Activated CD4-positive, alpha-beta T cell treated with anti-CD3 and anti-CD28 coated beads for 4 hours (primary cell): ENCODE results near the gene CSTA.

Source experiments
- DNase-seq, 2 donors: peaks; one replicate each; pipeline ENCODE4 v3.0.0-alpha.2; 2020

The CSTA gene

DNA sequence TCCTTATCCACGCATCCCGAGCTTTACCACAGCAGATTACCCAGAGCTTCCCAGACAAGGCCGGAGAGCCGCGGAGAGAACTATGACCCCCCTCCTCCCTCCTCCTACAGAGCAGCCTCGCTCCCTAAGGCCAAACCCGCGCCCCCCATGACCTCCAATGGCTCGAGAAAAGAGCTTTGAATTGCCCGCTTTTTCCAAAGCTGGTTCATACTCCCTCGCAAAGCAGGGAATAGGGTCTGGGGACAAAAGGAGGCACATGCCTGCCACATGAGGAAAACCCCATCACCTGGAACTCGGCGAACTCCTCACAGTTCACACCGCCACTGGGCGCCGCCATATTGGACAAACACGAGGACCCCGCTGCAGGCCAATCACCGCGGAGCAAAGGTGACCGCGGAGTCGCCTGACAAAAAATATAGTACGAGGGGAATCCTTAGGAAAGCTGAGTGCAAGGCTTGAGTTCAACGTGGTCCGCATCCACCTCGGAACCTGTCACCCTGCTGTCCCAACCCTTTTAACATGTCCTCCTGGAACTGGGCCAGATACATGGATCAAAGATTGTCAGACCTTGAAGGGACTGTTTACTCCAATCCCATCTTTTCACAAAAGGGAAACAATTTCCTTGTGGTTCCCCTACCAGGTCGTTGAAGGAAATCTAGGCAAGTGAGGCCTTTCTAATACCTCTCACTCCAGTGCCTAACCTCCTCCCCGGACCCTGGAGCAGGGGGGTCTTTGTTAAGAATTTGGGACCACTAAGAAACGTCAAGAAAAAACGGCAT lies 58.0 kb downstream of the CSTA start, which contains the start of gene MIX23:
Gene MIX23, minus strand, starts transcription at position 344 of the 779 bp plus-strand sequence. Its CDS starts 7 bp downstream, at position 337.
- DNase-seq = peak; percentile 83 to 87

DNA sequence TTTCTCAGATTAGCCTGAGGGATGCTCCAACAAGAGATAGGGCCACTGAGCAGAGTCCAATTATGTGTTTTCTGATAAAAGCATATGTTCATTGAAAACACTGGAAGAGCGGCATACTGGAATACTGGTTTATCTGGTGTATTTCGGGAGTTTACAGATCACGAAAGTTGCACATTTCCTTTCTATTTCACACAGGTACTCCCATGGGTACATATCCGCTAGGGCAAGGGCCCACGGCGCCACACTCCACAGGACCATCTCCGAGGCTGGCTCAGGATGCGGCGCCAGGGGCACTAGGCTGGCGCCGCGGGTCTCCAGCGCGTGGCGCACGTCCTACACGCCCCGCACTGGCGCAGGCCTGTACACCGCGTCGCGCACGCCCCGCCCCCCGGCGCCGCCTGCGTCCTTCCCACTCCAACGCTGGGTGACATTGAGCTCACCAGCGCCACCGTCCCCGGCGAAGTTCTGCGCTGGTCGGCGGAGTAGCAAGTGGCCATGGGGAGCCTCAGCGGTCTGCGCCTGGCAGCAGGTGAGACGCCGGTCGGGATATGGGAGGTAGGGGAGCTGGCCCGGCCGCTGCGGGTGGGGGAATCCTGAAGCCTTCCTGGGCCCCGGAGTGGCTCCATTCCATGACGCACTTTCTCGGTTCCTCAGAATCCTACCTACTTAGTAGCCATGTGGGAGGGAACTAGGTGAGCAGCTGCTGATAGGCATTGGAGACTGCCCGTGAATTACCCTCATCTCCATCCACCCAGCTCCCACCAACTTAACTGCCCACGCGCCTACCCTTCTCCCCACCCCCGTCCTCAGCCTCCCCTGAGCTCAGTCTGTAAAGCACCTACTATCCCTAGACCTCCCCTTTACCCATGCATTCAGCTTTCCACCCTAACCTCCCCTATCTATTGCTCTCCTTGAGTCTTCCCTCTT lies 59.0 kb downstream of the CSTA start, which contains the start of gene FAM162A:
Gene FAM162A, plus strand, starts transcription at position 412 of the 927 bp plus-strand sequence. Its CDS starts 84 bp downstream, at position 496.
- DNase-seq = peak; percentile 91

DNA sequence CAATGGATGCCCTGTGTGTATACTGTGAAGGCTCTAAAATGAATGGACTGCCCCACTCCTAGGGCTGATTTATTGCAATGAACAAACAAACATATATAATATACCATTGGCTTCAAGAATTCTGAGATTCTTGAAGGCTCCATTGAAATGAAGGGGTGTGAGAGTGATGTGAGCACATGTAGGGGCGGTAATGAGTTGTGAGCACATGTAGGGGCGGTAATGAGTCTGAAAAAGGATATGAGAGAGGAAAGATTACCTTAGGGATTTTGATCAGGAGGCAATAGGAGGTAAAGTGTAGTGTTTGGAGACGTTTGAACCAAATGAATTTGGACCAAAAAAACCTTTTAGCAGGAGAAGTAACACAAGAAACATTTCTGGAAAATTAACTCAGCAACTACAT lies 62.7 kb downstream of the CSTA start:
- DNase-seq = no peak

DNA sequence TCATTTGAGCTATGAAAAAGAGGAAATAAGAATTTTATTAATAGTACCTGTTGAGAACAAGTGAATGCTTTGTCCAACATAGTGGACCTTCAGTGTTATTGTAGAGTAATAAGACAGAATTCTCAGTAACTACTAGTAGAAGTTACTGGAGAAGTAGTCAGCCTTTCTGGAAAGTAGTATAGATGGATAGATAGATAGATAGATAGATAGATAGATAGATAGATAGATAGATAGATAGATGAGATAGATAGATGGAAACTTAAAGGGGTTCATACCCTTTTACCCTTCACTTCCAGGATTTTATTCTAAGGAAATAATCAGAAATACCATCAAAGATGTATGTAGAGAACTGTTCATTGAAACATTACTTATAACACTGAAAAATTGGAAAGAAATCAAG lies 64.1 kb downstream of the CSTA start:
- no peak for DNase-seq

DNA sequence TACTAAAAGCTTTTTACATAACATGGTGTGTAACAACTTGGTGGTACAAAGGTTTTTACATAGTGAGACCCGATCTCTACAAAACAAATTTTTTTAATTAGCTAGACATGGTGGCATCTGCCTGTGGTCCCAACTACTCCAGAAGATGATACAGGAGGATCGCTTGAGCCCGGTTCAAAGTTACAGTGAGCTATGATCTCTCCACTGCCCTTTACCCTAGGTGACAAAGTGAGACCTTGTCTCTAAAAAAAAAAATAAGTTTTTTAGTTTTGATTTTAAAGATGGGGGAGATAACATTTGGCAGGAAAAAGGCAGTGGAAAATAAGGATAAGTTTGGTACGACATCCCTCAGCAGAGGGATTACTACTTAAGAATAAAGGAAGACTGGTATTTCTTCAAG lies 64.8 kb downstream of the CSTA start:
- DNase-seq = no peak

DNA sequence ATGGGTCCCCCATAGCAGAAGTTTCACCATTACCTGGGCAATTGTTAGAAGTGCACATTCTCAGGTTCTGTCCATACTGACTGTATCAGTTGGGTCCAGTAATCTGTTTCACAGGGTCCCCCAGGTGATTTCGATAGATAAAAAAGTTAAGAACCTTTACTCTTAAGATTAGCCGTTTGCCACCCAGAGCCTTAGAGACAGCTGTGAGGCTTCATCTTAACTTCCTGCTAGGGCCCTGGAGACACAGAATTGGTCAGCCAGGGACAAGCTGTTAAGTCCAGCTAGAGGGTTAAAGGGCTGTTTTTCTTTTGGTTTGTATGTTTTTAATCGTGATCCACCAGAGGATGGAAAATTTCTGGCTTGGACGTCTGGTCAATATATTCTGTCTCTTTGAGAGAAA lies 65.6 kb downstream of the CSTA start:
- no peak for DNase-seq
